GM10266 (cell line): ENCODE measurements around the gene ITGA1.
A peak's percentile ranks its signal among the peaks of the same experiment; 100 is the strongest.

Experiments
- DNase-seq: peaks from one replicate; pipeline ENCODE4 v3.0.0; 2012; ENCODE audit errors: extremely low spot score
- TF ChIP-seq, protein P1 (sequence below): IDR thresholded peaks from 2 replicates; pipeline ENCODE4 v1.5.1; 2012; ENCODE audit warnings: mild to moderate bottlenecking, low read depth; ENCODE audit not compliant: control insufficient read depth, insufficient read depth; ENCODE audit errors: missing control alignments

ITGA1 gene

DNA sequence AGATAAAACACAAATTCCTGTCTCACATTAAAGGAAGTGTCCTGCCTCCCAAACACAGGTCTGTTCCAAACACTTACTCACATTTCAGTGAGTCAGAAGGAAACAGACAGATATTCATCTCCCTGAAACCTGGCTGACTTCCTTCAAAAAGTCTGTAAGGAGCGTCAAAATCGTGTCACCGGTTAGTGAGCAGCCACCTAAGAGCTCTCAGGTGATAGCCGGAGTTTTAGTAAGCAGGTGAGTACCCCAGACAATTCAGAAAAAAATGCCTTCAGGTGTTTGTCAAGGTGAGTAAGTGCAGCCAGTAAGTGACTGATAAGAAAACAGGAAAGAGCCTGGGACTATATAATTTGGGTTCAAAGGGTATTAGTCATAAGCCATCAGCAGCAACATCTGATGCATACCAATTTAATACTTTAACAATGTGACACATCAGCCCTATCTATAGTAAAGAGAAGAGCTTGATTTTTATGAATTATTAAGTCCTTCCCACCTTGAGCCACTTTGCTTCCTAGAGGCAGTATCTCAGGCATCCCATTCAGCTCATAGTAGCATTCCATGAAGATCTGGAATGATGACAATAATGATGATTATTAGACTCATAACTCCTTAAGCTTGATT, 200.1 kb downstream of the ITGA1 start:
- DNase-seq = no peak
- TF ChIP-seq, protein P1, sequence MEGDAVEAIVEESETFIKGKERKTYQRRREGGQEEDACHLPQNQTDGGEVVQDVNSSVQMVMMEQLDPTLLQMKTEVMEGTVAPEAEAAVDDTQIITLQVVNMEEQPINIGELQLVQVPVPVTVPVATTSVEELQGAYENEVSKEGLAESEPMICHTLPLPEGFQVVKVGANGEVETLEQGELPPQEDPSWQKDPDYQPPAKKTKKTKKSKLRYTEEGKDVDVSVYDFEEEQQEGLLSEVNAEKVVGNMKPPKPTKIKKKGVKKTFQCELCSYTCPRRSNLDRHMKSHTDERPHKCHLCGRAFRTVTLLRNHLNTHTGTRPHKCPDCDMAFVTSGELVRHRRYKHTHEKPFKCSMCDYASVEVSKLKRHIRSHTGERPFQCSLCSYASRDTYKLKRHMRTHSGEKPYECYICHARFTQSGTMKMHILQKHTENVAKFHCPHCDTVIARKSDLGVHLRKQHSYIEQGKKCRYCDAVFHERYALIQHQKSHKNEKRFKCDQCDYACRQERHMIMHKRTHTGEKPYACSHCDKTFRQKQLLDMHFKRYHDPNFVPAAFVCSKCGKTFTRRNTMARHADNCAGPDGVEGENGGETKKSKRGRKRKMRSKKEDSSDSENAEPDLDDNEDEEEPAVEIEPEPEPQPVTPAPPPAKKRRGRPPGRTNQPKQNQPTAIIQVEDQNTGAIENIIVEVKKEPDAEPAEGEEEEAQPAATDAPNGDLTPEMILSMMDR = no peak

DNA sequence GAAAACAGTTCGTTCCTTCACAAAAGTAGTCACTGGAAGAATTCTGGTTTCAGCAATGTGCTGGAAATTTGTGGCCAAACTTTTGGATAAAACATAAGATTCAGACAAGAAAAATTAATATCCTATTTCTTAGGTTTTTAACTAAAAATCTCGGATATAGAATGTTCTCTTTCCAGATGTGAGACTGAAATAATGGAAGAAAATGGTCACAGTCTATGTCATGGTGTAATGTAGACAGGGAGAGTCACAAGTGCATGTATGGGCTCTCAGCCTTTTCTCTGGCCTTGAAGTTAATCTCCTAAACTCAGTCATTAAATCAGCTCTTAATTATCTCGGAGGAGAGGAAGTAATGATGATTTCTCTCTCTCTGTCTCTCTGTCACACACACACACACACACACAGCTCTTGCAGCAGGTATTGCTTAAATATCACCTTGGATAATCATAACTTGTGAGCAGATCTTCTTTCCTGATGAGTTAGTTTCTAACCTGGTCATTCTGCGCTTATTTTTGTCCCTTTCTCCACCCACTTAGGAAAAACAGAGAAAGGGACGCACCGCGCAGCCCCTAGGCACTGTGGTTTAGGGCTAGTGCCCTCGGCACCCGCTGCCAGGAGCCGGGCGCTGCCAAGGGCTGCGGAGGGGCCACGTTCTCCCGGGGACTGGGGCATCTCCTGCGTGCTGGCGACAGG, 200.8 kb downstream of the ITGA1 start:
- TF ChIP-seq, protein P1 = no peak
- no peak for DNase-seq

- DNase-seq = peak; percentile 47
- TF ChIP-seq, protein P1 = no peak
These were observed 201.5 kb downstream of the ITGA1 start, which contains the start of gene ITGA2 for GRCh38 chr5:52989025-52989780. ITGA2 (plus strand) TSS chr5:52989352; CDS start chr5:52989469, 117 bp downstream.

- peak; percentile 60 for DNase-seq
- TF ChIP-seq, protein P1 = peak; percentile 19
These were observed 202.2 kb downstream of the ITGA1 start for GRCh38 chr5:52989781-52990527.

- no peak for DNase-seq
- TF ChIP-seq, protein P1 = no peak
These were observed 202.8 kb downstream of the ITGA1 start for GRCh38 chr5:52990528-52990925.

DNA sequence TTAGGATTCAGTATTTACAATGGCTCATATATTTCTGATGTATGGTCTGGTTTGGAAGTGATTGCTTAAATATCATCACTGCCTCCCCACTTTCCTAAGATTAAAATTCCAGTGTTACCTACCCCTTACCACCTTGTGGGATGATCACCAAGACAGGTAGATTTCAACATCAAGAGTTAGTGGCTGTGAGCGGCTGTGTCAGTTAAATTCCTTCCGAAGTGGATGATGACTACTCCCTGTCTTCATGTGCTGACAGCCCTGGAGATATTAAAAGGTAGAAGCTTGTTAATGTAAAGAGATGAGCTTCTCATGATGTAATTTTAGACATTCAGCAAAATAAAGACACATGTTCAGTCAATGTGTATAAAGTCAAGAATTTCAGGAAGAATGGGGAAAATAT, 205.7 kb downstream of the ITGA1 start:
- TF ChIP-seq, protein P1 = no peak
- no peak for DNase-seq

GRCh38 chr5:52994266-52994665, 206.6 kb downstream of the ITGA1 start:
- DNase-seq = no peak
- TF ChIP-seq, protein P1 = no peak
